ENCODE results near the gene MORN4.
A peak's percentile ranks its signal among the peaks of the same experiment; 100 is the strongest.
"Not testable (repeated sequence)": the region's sequence is repeated elsewhere in the genome, so short reads cannot be mapped to it uniquely, and the experiment has no call there.

Gene MORN4

DNA sequence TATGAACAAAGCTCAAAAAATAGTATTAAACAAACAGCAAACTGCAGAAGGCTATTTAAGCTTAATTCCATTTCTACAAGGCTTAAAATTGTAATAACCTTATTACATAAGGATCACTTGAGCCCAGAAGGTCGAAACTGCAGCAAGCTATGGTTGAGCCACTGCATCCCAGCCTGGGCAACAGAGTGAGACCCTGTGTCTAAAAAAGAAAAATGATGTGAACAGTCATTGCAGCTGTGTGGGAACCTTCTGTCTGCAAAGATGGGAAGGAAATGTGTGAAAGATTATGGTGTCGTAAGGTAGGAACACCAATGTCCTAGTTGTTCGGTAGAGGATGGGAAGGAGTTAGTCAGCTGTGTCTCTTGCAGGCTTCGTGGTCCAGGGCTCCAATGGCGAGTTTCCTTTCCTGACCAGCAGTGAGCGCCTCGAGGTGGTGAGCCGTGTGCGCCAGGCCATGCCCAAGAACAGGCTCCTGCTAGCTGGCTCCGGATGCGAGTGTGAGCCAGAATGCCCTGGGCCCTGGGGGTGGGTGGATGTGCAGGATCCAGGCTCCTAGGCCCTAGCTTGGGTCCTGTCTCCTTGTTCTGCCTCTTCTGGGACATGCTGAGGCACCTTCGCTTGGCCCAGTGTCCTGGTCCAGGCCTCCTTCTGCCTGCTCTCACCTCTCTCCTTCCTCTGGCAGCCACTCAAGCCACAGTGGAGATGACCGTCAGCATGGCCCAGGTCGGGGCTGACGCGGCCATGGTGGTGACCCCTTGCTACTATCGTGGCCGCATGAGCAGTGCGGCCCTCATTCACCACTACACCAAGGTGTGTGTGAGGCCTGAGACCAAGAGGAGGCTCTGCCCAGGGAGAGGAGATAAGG is 34.7 kb downstream of the MORN4 start:
- no peak for DNase-seq

DNA sequence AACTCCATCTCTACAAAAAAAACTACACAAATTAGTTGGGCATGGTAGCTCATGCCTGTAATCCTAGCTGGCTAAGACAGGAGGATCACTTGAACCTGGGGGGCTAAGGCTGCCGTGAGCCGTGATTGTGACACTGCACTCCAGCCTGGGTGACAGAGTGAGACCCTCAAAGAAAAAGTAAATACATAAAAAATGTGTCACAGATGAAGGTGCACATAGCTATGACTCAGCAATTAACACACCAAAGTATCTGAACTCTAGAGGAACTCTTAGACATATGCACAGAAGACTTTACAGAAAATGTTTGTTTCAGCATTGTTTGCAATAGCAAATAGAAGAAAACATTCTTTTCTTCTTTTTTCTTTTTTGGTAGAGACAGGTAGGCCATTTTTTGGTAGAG is 35.5 kb downstream of the MORN4 start:
- no peak for DNase-seq

DNA sequence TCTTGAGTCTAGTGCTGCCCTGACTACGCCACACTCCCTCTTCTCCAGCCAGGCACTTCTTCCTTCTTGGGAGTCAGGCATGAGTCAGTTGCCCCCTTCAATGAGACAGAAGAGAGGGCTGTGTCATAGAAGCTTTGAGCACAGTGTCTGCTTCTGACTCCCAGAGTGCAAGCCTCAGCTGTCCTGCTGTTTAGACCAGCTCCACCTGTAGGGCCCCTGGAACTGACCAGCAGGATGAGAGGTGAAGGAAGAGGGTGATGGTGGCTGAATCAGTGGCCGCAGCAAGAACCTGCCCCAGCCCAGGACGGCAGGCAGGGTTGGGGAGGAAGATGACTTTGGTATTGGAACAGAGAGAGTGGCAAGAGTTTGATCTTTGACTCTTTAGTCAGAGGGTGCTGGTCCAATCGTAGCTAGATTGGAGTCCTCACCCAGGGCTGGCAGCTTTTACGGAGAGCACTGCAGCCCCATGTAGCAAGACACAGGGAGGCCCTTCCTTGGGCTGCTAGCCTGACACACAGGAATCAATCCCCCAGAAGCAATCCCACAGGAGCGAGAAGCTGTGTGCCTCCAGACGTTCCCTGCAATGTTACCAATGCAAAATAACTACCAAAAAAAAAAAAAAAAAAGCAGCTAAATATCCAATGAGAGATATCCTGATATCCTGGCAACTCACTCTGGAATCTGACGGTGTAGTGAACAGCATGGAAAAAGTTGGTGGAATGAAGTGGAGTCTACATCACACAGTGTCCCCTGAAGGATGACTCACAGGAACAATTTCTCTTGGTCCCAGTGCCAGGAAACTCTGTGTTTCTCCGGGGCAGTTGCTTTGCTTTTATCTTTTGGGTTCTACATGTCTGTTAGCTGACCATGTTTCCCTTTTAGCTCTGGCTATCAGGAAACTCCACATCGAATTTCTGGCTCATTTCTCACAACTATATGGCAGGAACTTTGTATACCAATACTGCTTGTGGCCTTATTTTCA is 36.9 kb downstream of the MORN4 start:
- DNase-seq: no peak

DNA sequence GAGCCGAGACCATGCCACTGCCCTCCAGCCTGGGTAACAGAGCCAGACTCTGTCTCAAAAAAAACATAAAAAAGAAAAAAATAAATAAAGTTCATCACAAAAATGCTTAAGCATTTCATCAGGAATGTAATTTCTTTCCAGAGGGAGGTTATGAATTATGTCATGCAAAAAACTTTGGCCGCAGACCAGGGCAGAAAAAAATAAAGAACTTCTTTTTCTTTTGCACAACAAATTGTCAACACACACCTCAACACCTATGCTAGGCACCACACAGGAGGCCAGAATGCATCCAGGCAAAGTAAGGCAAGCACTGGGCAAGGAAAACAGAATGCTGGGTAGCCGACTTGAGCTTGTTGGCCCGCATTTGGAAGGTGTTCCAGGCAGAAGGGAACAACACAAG is 39.9 kb downstream of the MORN4 start:
- no peak for DNase-seq

DNA sequence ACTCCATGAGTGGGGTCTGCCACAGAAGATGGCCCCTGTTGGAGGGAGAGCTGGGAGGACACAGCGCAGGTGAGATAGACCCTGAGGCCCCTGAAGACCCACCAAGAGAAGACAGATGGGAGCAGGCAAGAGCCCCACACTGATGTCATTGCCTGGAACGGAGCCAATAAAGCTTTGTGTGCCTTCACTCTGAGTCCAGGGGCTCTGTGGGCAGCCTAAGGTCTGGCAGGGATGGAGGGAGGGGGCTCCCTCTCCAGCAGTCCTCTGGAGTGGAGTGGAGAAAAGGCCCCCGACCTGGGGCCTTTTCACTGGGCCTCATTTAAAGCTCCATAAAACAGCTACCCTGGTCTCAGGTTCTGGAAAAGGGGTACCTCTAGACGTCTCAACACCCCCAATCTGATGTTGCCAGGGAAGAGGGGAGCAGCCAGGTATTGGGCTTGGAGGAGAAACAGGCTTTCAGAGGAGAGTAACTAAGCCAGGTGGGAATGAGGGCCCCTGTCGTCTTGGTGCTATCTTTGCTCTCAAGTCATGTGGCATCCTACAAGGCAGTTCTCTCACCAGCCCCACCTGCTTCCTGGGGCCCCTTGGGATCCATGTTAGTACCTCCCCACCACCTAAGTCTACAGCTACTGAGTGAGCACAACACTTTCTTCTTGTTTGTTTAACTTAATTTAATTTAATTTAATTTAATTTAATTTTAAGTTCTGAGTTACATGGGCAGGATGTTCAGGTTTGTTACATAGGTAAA is 42.4 kb downstream of the MORN4 start:
- DNase-seq: no peak

DNA sequence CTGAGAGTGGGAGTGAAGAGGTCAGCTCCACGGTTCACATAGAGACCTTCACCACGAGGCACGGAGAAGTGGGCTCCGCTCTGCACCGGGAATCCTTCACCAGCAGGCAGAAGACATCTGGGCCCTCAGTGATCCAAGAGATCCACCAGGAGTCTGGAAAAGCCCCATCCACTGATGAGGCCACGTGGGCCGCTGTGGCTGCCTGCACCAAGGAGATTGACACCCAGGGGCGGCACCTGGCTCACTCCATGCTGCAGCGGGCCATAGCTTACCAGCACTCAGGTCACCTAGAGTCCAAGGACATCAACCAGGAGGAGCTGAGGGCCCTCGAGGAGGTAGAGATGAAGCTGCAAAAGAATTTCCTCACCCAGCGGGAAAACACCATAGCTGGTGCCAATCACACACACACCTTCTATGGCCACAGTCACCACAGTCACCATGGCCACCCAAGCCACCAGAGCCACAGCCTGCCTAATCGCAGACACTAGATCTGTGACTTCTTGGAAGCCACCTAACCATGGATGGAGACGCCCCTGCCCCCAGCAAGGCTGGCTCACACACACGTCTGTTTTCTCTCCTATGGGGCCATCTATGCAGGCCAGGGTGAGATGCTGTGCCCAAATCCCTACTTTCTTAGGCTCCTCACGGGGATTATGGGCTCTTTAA is 43.1 kb downstream of the MORN4 start:
- no peak for DNase-seq

DNA sequence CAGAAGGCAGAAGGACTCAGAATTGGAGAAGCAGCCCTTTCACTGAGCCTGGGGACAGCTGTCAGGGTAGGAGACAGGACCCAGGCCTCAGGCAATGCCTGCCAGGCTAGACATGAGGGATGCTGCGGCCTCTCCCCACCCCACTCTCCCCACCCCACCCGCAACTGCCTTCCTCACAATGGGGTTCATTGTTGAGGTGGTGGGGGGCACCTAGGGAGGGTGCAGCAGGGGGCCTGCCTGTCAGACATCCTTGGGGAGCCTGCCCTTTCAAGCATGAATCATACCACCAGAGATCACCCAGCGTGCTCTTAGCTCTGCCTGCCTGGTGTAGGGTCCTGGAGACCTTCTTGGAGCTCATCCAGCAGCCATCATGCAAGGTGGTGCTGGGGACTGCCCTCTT is 43.8 kb downstream of the MORN4 start, which contains the start of gene C10orf62:
TSS of gene C10orf62 (plus strand) at position 243 of the 400 bp plus-strand sequence. CDS start 177 bp downstream, outside the sequence.
- peak in 9 of 56 donors; percentile 11 to 72 (median 21) for DNase-seq

DNA sequence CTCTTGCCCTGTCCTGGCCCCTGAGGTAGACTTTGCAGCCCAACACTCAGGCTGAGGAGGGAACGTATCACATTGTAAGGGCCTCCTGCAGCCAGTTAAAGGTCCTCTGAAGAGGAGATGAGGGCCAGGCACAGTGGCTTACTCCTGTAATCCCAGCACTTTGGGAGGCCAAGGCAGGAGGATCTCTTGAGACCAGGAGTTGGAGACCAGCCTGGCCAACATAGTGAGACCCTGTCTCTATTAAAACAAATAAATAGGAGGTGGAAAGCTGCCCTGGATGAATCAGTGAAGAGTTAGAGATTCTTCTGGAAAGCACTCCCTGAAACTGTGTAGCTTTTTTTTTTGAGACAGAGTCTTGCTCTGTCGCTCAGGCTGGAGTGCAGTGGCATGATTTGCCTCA is 46.1 kb downstream of the MORN4 start:
- DNase-seq: no peak

DNA sequence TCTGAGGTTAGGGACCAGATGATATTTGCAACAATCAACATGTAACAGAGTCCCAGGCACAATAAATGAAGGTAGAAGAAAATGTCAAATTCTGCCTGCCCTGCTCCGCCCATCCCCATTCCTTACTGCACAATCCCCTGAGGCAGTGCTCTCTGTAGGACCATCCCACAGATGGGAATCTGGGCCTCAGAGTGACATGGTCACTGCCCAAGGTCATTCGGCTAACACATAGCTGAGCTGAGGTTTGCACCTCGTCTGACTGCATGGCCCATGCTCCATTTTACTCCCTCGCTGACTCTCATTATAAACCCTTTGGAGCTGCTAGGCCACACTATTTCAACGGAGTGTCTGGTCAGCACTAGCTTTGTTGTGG is 47.9 kb downstream of the MORN4 start:
- DNase-seq: no peak

DNA sequence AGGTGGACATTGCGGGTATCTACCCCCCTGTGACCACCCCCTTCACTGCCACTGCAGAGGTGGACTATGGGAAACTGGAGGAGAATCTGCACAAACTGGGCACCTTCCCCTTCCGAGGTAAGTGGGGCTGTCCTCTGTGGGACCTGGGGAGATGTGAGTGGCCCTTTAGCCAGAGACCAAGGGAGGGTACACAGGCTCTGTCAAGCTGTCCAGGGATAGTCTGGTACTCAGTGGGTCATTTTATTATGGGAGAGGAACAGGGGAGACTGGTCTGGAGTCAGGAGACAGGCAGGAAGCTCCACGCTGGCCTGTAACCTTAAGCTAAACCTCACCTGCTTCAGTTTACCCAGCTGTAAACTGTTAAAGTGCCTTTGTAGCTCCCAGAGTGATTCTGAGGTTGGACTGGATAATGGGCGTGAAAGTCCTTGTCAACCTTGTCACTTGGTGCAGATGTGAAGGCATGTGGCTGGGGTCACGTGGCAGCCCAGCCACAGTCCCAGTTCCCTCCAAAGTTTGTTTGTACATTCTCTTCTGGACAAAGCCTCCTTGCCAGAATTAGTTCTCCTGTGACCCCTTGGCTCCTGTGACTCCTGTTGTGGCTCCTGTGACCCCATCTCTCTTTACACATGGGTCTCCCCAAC is 48.4 kb downstream of the MORN4 start:
- no peak for DNase-seq

DNA sequence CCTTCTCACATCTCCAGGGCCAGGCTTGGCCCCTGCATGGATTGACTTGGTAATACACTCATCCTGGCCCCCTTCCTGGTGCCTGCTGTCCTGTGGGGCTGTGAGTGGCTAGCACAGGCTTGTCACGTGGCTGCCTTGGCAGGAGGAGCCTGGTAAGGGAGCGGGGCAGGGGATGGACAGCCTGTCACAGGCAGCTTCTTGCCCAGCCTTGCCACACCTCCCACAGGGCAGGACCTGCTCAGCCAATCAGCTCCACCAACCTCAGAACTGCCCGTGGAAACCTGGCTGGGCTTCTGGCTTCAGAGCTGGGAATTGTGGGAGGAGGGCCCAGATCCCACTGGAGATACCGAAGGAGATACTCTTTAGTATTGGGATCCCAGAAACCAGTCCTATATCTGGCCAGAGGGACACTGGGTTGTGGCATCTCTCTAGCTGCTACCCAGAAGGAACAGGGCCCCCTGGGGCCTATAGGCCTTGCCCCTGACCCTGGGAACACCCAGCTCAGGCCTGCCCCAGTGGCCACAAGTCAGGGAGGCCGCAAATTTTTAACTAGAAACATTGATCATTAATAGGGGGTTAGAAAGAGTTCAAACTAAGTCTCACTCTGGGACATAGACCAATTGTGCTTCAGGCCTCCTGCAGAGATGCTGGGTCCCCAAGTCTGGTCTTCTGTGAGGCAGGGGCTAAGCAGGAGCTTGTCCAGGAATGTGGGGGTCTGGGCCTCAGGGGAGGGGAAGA is 49.1 kb downstream of the MORN4 start, which contains the start of gene HOGA1:
TSS of gene HOGA1 (plus strand) at position 330 of the 738 bp plus-strand sequence. CDS start at position 645, 315 bp downstream.
- peak in 55 of 56 donors; percentile 30 to 99 (median 82) for DNase-seq

DNA sequence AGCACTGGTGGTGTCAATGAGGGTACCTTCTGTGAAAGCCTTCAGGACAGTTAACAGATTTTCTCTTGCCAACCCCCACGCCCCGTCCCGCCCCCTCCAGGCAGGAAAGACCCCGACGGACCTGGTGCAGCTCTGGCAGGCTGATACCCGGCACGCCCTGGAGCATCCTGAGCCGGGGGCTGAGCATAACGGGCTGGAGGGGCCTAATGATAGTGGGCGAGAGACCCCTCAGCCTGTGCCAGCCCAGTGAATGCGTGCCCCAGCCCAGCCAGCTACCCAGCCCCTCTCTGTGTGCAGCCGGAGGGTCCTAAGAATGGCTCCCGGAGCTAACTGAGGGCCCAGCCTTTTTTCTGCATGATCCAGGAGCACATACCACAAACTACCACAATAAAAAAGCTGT is 49.8 kb downstream of the MORN4 start:
- no peak for DNase-seq

DNA sequence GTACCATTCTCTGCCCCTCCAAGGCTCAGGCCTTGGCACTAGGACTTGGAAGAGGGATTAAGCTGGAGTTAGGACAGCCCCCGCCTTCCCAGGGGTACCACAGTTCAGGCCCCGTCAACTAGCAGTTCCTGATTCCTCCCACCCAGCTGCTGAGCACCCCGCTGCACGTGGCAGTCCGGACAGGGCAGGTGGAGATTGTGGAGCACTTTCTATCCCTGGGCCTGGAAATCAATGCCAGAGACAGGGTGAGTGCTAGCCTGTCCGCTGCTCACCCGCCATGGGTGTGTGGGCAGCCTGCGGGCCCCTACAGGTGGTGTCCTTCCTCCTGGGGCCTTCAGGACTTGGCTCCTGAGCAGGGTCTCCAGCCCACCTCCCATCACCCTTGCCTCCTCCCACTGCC is 51.1 kb downstream of the MORN4 start:
- DNase-seq: no peak

DNA sequence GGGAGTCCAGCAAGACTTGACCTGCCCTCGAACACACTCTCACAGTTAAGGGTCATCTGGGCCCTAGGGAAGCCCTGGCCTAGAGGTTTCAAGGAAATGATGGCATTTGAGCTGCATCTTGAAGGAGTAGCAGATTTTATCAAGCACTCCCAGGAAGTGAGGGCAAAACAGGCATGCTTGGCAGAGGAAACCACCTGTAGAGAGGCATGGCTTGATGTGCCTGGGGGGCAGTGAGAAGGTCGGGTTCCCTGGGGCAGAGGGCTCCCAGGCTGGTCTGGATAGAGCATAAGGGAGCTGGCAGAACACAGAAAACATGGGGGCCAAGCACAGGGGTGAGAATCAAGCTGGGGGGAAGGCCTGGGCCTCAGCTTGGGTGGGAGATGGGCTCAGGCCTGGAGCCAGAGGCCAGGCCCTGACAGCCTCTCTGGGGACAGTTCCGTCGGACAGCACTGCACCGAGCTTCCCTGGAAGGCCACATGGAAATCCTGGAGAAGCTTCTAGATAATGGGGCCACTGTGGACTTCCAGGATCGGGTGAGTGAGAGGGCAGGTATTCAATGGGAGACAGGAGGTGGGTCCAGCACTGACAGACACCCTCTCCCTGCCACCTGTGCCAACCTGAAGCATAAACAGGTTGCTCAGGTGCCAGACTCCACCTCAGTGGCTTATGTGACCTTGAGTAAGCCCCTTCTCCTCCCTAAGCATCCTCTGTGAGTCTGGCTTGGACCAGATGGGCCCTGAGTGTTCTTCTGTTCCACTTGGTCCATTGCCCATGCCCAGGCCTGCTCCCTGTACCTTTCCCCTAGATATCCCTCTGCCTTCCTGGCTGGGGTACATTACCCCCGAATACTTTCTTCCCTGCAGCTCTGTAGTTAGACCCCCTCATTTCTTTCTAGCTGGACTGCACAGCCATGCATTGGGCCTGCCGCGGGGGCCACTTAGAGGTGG is 52.6 kb downstream of the MORN4 start:
- no peak for DNase-seq

DNA sequence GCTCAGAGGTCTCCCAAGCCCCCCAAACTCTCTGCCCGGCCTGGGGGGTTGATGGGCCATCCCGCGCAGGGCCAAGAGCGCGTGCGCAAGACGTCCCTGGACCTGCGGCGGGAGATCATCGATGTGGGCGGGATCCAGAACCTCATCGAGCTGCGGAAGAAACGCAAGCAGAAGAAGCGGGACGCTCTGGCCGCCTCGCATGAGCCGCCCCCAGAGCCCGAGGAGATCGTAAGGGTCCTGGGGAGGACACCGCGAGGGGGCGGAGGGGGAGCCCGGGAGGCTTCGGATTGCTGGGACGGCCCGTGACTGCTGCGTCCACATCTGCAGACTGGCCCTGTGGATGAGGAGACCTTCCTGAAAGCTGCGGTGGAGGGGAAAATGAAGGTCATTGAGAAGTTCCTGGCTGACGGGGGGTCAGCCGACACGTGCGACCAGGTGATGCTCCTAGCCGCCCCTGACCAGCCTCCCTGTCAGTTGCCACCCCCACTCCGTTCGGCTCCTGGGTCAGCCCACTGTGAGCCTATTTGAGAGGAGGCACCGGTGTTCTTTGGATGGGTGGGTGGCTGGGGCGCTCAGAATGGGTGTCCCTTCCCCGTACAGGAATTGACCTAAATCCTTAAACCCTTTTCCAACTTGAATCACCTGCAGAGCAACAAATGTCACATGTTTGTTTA is 55.0 kb downstream of the MORN4 start:
- peak in 1 of 56 donors; percentile 36 for DNase-seq

DNA sequence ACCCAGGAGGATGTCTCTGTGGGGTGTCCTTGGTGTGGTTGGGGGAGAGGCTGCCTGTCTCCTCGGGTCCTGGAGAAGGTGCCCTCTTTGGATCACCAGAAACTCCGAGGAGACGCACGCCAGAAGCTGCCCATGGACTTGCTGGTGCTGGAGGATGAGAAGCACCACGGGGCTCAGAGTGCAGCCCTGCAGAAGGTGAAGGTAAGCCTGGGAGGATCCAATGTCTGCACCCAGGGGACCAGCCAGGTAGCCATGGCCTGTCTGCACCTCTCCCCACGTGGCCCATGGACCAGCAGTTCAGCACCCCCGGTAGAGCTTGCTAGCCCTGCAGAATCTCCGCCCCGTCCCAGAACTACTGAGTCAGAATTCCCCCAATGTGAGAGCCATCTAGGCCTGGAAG is 55.6 kb downstream of the MORN4 start:
- no peak for DNase-seq

DNA sequence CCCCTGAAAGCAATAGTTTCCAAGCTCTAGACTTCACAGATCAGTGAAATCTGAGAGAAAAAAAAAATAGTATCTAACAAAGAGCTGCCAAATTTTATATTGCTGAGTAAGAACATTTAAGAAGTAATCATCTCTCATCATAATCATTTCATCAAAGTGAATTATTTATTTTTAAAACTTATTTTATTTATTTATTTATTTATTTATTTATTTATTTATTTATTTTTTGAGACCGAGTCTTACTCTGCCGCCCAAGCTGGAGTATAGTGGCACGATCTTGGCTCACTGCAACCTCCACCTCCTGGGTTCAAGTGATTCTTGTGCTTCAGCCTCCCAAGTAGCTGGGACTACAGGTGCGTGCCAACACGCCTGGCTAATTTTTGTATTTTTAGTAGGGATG is 56.8 kb downstream of the MORN4 start:
- not testable (repeated sequence) for DNase-seq
